GM12874 (cell line): ENCODE results near the gene LRRC8C.

ENCODE experiments used
- CTCF ChIP-seq: IDR thresholded peaks from 2 replicates; pipeline ENCODE4 v1.5.1; 2011; ENCODE audit warnings: low read depth, mild to moderate bottlenecking, control low read depth, low read length, moderate library complexity; ENCODE audit not compliant: insufficient read depth

Gene LRRC8C

DNA sequence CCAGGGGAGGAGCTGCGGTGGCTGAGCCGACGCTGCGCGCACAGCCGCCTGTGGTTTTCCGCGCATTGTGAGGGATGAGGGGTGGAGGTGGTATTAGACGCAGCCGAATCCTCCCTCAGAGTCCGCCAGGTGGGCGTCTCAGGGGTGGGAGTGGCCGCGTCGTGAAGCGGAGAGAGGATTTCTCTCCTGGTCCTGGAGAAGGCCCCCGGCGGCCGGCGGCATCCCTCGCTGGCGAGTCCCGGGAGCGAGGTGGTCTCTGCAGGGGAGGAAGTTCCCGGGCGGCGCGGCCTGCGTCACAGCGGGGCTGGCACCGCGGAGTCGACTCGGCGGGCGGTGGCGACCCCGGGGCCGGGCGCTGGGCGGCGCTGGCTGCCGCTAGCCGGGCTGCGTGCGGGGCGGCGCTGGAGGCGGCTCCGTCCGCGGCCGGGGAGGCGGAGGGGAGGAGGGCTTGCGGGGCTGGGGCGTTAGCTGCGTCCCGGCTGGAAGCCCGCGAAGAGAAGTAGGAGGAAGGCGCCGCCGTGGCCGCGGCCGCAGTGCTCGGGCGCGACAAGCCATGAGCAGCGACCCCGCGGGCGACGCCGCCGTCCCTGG is at the start of gene LRRC8C:
LRRC8C (plus strand) TSS at position 464 of the 591 bp plus-strand sequence. CDS start 53,354 bp downstream, outside the sequence.
- peak; percentile 71 for TF ChIP-seq CTCF

DNA sequence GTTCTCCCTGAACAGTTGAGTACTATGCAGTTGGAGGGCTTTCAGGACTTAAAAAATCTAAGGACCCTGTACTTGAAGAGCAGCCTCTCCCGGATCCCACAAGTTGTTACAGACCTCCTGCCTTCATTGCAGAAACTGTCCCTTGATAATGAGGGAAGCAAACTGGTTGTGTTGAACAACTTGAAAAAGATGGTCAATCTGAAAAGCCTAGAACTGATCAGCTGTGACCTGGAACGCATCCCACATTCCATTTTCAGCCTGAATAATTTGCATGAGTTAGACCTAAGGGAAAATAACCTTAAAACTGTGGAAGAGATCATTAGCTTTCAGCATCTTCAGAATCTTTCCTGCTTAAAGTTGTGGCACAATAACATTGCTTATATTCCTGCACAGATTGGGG is 48.7 kb upstream of the LRRC8C start:
- TF ChIP-seq CTCF = no peak

- no peak for TF ChIP-seq CTCF
Observed at GRCh38 chr1:89584781-89585180, 48.1 kb upstream of the LRRC8C start.

DNA sequence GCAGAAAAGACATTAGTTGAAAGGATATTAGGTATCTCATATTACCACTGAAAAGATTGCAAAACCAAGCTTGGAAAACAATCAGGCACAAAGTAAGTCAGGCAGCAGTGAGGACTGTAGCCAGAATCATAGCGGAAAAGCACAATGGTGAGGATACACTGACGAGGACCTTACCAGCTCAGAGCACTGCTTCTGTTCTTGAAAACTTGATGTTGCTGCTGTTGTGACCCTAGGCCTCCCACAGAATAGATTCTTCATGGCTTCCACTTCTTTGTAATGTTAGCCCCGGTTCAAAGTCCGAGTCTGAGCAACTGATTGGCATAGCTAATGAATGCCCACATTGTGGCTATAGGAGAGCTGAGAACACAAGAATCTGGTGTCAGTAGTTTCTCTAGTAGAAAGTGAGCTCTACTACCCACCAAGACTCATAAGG is 45.2 kb upstream of the LRRC8C start:
- TF ChIP-seq CTCF = no peak

- no peak for TF ChIP-seq CTCF
Observed at GRCh38 chr1:89588480-89588879, 44.4 kb upstream of the LRRC8C start.

GRCh38 chr1:89589515-89589914 is 43.4 kb upstream of the LRRC8C start:
- TF ChIP-seq CTCF = no peak

DNA sequence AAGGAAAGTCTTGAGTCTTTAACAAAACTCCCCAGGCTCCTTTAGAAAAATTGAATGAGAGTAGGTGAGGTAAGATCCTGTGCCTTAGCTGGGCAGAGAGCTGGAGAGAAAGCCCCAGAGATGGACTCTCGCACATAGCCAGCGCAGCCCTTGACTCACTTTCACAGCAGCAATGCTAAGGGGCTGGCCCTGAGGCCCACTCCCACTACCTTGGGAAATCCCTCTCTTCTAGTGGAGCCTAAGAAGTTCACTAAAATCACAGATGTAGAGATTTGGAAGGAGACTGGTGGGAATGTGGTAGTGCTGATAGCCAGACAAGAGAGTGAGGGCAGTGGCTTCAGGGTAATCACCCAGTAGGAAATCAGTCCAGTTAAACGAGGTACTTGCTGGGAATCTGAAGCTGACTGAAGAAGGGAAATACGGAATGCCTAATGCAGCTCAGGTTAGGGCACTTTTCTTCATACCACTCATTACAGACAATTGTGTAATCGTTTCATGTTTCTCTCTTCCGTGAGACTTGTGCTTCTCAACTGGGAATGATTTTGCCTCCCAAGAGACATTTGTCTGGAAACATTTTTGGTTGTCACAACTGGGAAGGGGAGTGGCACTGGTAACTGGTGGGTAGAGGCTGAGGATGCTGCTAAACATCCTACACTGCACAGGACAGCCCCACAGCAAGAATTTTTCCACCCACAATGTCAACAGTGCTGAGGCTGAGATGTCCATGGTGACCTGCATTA is 42.4 kb upstream of the LRRC8C start:
- TF ChIP-seq CTCF = no peak
